HG02610 (cell line): Measurements from ENCODE around the gene CTXN1.
"Not testable (repeated sequence)": the region's sequence is repeated elsewhere in the genome, so short reads cannot be mapped to it uniquely, and the experiment has no call there.

Experiments used
- ATAC-seq: cut with Tn5 transposase; IDR thresholded peaks from one replicate; pipeline ENCODE4 v1.9.1; 2021; ENCODE audit warnings: mild to moderate bottlenecking, moderate library complexity; ENCODE audit not compliant: unreplicated experiment

CTXN1 gene

GRCh38 chr19:7902796-7903243, 23.1 kb downstream of the CTXN1 start:
- ATAC-seq = no peak

- ATAC-seq = no peak
Observed at GRCh38 chr19:7901337-7901736, 24.6 kb downstream of the CTXN1 start.

DNA sequence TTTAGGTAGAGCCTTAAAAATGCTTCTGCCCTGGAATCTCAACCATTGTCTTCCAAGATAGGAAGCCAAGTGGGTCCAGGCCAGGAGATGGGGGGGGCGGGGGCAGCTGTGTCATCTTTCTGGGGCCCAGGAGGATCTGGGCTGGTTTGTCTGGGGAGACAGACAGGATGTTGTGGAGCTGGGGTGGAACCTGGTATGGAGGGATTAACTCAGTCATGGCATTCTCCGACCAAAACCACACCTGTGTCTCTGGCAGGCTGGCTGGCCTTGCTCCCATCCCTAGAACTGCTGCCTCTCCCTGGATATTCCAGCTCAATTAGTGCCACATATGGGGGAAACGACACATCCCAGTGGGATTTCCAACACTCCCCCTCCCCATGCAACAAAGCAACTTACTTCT, 25.0 kb downstream of the CTXN1 start:
- no peak for ATAC-seq

- ATAC-seq = no peak
Observed at GRCh38 chr19:7900401-7900870, 25.5 kb downstream of the CTXN1 start.

DNA sequence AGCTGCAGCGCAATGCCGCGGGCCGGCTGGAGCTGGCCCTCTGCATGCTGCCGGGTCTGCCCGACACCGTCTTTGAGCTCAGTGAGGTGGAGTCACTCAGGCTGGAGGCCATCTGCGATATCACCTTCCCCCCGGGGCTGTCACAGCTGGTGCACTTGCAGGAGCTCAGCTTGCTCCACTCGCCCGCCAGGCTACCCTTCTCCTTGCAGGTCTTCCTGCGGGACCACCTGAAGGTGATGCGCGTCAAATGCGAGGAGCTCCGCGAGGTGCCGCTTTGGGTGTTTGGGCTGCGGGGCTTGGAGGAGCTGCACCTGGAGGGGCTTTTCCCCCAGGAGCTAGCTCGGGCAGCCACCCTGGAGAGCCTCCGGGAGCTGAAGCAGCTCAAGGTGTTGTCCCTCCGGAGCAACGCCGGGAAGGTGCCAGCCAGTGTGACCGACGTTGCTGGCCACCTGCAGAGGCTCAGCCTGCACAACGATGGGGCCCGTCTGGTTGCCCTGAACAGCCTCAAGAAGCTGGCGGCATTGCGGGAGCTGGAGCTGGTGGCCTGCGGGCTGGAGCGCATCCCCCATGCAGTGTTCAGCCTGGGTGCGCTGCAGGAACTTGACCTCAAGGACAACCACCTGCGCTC, 26.1 kb downstream of the CTXN1 start:
- no peak for ATAC-seq

DNA sequence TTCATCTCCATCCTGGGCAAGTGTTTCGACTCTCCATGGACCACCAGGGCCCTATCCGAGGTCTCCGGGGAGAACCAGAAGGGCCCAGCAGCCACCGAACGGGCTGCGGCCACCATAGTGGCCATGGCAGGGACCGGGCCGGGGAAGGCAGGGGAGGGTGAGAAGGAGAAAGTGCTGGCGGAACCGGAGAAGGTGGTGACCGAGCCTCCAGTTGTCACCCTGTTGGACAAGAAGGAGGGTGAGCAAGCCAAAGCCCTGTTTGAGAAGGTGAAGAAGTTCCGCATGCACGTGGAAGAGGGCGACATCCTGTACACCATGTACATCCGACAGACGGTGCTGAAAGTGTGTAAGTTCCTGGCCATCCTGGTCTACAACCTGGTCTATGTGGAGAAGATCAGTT, 27.0 kb downstream of the CTXN1 start:
- ATAC-seq = no peak

DNA sequence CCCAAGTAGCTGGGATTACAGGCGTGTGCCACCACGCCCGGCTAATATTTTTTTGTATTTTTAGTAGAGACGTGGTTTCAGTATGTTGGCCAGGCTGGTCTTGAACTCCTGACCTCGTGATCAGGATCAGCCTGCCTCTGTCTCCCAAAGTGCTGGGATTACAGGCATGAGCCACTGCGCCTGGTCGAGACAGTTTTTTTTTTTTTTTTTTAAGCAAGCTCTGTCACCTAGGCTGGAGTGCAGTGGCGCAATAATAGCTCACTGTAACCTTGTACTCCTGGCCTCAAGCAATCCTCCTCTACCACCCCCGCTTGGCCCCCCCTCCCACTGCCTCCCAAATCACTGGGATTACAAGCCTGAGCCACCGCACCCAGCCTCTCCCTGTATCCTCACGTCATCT, 28.6 kb downstream of the CTXN1 start:
- ATAC-seq = no peak

GRCh38 chr19:7895565-7895964, 30.4 kb downstream of the CTXN1 start:
- ATAC-seq = no peak

DNA sequence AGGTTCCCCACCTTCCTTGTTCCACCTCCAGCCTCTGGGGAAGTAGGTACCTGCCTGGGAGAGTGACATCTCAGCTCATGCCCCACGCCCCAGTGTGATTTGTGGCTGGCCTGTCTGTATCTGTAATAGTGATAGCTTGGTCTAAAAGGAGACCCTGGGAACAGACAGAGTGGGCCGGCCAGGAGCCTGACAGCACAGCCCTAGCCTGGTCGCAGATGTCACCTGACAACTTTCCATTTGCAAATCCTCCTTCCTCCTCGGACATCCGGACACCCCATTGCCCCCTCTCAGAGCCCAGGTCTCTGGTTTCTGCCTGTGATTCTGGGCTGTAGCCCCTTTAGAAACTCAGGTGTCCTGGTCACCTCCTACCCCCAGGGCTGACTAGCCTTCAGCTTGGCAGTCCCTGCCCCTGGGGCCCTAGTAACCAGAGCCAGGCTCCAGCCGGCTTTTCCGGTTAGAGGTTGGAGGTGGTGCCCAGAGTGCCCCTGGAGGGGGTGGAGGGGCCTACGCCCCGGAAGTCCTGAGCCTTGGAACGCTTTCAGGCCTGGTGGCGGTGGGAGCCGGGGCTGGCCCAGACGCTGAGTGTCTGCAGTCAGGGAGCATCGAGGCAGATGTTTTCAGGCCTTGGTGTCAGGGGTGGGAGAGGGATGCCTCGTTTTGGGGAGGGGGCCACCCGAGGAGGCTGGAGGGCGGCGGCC, 31.2 kb downstream of the CTXN1 start:
- ATAC-seq = no peak

- ATAC-seq = not testable (repeated sequence)
Observed at GRCh38 chr19:7893362-7894101, 32.4 kb downstream of the CTXN1 start.

- ATAC-seq = no peak
Observed at GRCh38 chr19:7888826-7889217, 37.1 kb downstream of the CTXN1 start.

DNA sequence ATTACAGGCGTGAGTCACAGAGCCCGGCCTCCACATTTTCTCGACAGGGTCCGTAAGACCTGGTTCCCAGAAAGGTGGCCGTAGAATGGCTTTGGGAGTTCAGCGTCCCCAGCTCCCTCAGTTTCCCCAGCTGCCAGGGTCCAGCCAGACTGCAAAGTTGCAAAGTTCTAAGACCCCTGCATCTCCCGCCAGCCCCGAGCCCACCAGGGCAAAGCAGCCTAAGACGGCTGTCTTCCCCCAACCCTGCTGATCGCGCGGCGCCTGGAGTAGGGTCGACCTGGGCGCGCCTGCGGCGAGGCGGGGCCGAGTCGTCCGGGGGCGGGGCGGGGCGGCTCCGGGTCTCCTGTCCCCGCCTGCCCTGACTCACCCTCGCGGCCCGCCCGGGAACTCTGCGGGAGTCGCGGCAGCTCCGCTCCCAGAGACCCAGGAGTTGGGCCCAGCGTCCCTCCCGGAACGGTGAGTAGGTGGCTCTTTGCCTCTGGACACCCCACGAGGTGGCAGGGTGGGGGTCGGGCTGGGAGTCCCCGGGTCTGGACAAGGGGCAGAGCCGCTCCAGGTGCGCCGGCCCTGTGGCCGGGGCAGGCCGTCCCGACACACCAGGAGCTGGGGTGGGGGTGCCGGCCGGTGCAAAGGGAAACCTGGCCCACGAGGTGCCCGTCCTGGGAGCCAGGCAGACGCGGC, 37.6 kb downstream of the CTXN1 start, which contains the start of gene LRRC8E:
Gene LRRC8E, plus strand, starts transcription at position 366 of the 681 bp plus-strand sequence. CDS start 7,094 bp downstream, outside the sequence.
- no peak for ATAC-seq

GRCh38 chr19:7887408-7888144, 38.4 kb downstream of the CTXN1 start:
- ATAC-seq = no peak

DNA sequence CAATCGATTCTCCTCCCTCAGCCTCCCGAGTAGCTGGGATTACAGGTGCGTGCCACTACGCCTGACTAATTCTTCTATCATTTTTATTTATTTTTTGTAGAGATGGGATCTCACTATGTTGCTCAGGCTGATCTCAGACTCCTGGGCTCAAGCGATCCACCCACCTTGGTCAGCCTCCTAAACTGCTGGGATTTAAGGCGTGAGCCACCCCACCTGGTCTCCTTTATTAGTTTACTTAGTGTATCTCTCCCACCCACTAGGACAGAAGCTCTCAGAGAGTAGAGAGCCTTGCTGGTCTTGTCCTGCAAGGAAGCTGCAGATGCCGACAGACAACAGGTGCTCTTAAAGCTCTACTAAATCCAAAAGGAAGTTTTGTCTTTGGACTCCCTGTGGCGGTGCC, 40.1 kb downstream of the CTXN1 start:
- no peak for ATAC-seq

DNA sequence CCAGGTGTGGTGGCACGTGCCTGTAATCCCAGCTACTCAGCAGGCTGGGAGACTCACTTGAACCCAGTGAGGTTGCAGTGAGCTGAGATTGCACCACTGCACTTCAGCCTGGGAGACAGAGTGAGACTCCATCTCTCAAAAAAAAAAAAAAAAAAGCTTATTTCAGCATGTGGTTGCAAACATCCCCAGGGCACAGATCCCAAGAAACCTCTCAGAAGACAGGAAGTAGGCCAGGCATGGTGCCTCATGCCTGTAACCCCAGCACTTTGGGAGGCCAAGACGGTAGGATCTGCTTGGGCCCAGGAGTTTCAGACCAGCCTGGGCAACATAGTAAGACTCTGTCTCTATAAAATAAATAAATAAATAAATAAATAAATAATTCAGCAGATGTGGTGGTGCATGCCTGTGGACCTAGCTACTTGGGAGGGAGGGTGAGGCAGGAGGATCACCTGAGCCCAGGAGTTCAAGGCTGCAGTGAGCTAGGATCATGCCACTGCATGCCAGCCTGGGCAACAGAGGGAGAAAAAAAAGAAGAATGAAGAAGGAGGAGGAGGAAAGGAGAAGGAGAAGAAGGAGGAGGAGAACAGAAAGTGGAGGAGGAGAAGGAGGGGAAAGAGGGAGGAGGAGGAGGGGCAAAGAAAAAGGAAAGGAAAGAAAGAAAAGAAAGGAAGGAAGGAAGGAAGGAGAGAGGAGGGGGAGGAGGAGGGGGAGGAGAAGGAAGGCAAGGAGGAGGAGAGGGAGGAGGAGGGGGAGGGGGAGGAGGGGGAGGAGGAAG, 42.0 kb downstream of the CTXN1 start:
- no peak for ATAC-seq

DNA sequence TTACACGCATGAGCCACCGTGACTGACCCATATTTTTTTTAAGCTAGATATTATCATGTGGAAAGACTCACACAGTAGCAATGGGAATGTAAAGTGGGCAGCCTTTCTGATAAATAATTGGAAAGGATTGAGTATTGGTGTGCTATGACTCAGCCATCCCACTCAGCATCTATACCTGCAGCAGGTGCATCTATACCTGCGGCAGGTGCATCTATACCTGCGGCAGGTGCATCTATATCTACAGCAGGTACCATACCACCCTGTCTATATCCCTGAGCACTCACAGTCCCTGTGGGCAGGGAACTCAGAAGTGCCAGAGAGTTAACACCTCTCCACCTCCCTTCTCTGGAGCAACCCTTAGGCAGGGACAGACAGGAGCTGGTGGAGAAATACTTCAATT, 42.8 kb downstream of the CTXN1 start:
- no peak for ATAC-seq

DNA sequence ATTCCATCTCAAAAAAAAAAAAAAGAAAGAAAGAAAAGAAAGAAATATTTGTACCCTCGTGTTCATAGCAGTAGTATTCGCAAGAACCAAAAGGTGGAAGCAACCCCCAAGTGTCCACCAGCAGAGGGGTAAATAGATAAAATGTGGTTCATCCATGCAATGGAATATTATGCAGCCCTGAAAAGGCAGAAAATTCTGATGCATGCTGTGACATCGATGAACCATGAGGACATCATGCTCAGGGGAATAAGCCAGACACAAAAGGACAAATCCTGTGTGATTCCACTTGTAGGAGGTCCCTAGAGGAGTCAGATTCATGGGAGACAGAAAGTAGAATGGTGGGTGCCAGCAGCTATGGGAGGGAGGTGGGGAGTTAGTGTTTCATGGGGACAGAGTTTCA, 44.0 kb downstream of the CTXN1 start:
- no peak for ATAC-seq

DNA sequence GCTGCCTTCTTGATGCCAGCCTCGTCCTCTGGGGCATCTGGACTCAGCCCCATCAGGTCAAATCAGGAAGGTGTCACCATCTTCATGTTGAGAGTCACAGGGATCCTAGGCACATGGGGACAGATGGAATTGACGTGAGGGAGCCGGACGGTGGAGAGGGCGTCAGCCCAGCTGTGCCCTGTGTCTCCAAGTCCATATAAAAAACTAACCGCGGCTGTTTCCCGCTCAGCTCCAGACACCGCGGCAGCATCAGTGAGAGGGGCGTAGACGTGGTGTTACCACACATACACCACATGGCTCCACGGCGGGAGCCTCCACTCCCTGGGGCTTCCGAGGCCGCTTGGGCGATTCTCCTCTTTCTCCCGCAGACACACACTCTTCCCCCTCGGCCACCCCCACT, 46.1 kb downstream of the CTXN1 start:
- ATAC-seq = no peak

DNA sequence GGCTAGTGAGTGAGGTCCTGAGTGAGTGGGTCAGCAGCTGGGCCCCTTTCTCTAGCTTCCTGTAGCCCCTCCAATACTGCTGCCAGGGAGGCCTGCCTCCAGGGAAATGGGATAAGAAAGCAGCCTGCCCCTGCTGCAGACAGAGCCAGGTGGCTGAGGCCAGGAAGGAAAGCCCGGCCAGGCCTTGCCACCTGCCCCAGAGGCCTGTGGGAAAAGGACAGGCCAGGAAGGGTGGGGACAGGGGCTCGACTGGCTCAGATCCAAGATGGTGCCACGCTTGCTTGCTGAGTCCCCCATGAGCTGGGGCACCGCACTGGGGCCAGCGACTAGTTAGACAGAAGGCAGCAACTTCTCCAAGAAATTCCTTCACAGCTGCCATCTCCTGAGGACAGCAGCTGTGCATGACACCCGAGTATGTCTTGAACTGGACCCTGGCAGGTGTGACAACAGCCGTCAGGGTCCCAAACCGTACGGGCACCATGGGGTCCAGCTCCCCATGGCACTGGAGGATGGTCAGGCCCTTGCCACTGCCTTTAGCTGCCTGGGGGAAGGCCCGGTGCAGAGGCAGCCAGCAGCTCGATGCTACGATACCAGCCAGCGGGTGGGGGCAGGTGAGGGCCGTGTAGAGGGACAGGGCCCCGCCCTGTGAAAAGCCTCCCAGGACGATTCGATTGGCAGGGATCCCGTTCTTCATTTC, 46.7 kb downstream of the CTXN1 start:
- no peak for ATAC-seq
